SH-SY5Y (cell line): ENCODE data around the gene CAMK2D.

Experiments
- GATA2 ChIP-seq: IDR thresholded peaks from 2 replicates; pipeline ENCODE4 v1.6.1; 2011; ENCODE audit warnings: mild to moderate bottlenecking, low read depth, low read length
- GATA3 ChIP-seq: IDR thresholded peaks from 2 replicates; pipeline ENCODE4 v1.6.1; 2011; ENCODE audit warnings: low read depth, mild to moderate bottlenecking, low read length, moderate library complexity

DNA sequence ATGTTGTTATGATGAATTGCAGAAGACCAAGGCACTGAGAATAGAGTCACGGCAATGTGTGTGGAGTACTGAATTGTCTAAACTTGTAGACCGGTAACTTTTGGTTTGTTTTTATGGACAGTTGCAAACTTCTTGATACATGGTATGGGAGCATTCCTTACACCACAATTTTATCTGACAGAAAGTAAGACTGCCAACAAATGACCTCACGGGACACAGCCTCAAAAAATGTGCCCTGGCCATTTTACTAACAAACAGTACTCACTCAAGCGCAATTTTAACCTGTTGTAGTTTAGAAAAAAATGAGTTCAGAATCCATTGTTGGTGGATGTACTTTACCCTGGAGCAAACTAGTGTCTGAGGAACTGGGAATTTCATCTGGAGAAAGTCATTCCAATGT is 321.2 kb downstream of the CAMK2D start:
- TF ChIP-seq GATA2 (no peak), GATA3 (no peak)
